Keratinocyte (primary cell): ENCODE results near the gene MED9. TPM values are rescaled to one million over a fixed set of nuclear protein-coding genes. Genes with fewer than 3 reads are reported as not detected.

ENCODE experiments used
- DNase-seq: peaks from one replicate; pipeline ENCODE4 v3.0.0-alpha.2; 2011; ENCODE audit warnings: low read depth, missing footprints, low spot score
- FAIRE-seq: peaks from 2 replicates; lab custom pipeline; 2011; peaks lifted over from hg19 to GRCh38; lab: Jason Lieb, UNC
- H2AFZ ChIP-seq: 2 replicates; pipeline ENCODE4 v1.6.0; 2012; ENCODE audit warnings: low read length, control low read depth, inconsistent platforms; ENCODE audit not compliant: control insufficient read depth
- H3K27ac ChIP-seq: 2 replicates; pipeline ENCODE4 v1.5.1; 2011; ENCODE audit warnings: low read length; ENCODE audit not compliant: control insufficient read depth, insufficient read depth
- H3K27me3 ChIP-seq: 3 replicates; pipeline ENCODE4 v1.6.0; 2011; ENCODE audit warnings: low read length; ENCODE audit not compliant: control insufficient read depth, insufficient read depth; ENCODE audit errors: extremely low read depth
- H3K36me3 ChIP-seq, 2 experiments: 2 replicates in 1 of 2; 3 replicates in 1 of 2; pipeline ENCODE4 v1.5.1; 2011; ENCODE audit warnings: low read length in 2 of 2, mild to moderate bottlenecking in 1 of 2; ENCODE audit not compliant: control insufficient read depth in 2 of 2, insufficient read depth in 2 of 2; ENCODE audit errors: extremely low read depth in 1 of 2
- H3K4me1 ChIP-seq: 3 replicates; pipeline ENCODE4 v1.5.1; 2011; ENCODE audit warnings: low read length; ENCODE audit not compliant: control insufficient read depth, insufficient read depth; ENCODE audit errors: extremely low read depth
- H3K4me2 ChIP-seq: 3 replicates; pipeline ENCODE4 v1.6.0; 2011; ENCODE audit warnings: low read depth, low read length; ENCODE audit not compliant: control insufficient read depth, insufficient read depth; ENCODE audit errors: extremely low read depth
- H3K4me3 ChIP-seq, 3 experiments: fragments of 200-600 bp in 1 of 3; sonication (generic) in 1 of 3; 2 replicates in 2 of 3; 3 replicates in 1 of 3; pipeline ENCODE4 v1.5.1; 2011 to 2016; ENCODE audit warnings: low read length in 3 of 3, mild to moderate bottlenecking in 3 of 3, control low read depth in 2 of 3, inconsistent platforms in 1 of 3, low read depth in 1 of 3, mixed read lengths in 1 of 3, mixed run types in 1 of 3, moderate library complexity in 1 of 3; ENCODE audit not compliant: control insufficient read depth in 2 of 3, insufficient read depth in 2 of 3; ENCODE audit errors: extremely low read depth in 1 of 3
- H3K79me2 ChIP-seq: 2 replicates; pipeline ENCODE4 v1.6.0; 2012; ENCODE audit warnings: low read length; ENCODE audit not compliant: control insufficient read depth, insufficient read depth
- H3K9ac ChIP-seq: 3 replicates; pipeline ENCODE4 v1.6.0; 2011; ENCODE audit warnings: low read length; ENCODE audit not compliant: control insufficient read depth, insufficient read depth; ENCODE audit errors: extremely low read depth
- H3K9me1 ChIP-seq: 3 replicates; pipeline ENCODE4 v1.6.0; 2011; ENCODE audit warnings: low read length; ENCODE audit not compliant: control insufficient read depth, insufficient read depth; ENCODE audit errors: extremely low read depth
- H3K9me3 ChIP-seq: 2 replicates; pipeline ENCODE4 v1.5.1; 2012; ENCODE audit warnings: low read depth, low read length; ENCODE audit not compliant: control insufficient read depth
- H4K20me1 ChIP-seq: 3 replicates; pipeline ENCODE4 v1.6.0; 2011; ENCODE audit warnings: low read length; ENCODE audit not compliant: control insufficient read depth, insufficient read depth; ENCODE audit errors: extremely low read depth
- EZH2 ChIP-seq: IDR thresholded peaks from one replicate; pipeline ENCODE4 v1.6.1; 2012; ENCODE audit warnings: inconsistent platforms, mild to moderate bottlenecking, low read length, moderate library complexity
- dilution Hi-C: fragments of 300-500 bp; cut with MboI; formaldehyde crosslinking; loops from one replicate; pipeline ENCODE4 v1.7.0; 2020; ENCODE audit warnings: low sequenced_read_pairs; ENCODE audit not compliant: extremely low pct_ligation_motif_present
- polyA plus RNA-seq, 5 experiments: library from polyadenylated mRNA; depleted of rRNA in 3 of 5; stranded (reverse) in 3 of 5; stranded (forward) in 1 of 5; unstranded in 1 of 5; fragments of >200 nt; gene quantifications; 1 replicate in 1 of 5; 2 replicates in 3 of 5; 3 replicates in 1 of 5; pipeline versions ENCODE4 v1.2.1 to v1.2.3, GENCODE V29; 2011 to 2012; ENCODE audit warnings: missing spikeins in 2 of 5, low read depth in 1 of 5, low replicate concordance in 1 of 5
- TF ChIP-seq, protein P1 (sequence below), 3 experiments: IDR thresholded peaks in 1 of 3; conservative IDR thresholded peaks in 1 of 3; optimal IDR thresholded peaks in 1 of 3; 2 replicates in 2 of 3; 3 replicates in 1 of 3; pipeline versions ENCODE3 to v1.5.1; 2011; ENCODE audit warnings: low read length in 3 of 3, mild to moderate bottlenecking in 3 of 3, moderate library complexity in 2 of 3, control low read depth in 1 of 3, inconsistent platforms in 1 of 3; ENCODE audit not compliant: insufficient read depth in 2 of 3; ENCODE audit errors: extremely low read depth in 1 of 3

Gene MED9
- polyA plus RNA-seq, 1 donor (not counting 4 experiments of a cell fraction or from before 2014, with no cell fraction given): 6.9 TPM

GRCh38 chr17:17525311-17525710 is 48.5 kb downstream of the MED9 start:
- H3K4me1 ChIP-seq: no peaks in the 10 kb centered on the region
- no peaks in the 10 kb centered on the region for H3K27me3 ChIP-seq
- no peak overlapping the region for H3K27ac ChIP-seq
- no peak overlapping the region for H3K9ac ChIP-seq
- peaks cover 6% of the 10 kb centered on the region for H4K20me1 ChIP-seq
- no peak overlapping the region for H3K4me2 ChIP-seq
- no peak for FAIRE-seq
- H3K36me3 ChIP-seq: no peaks in the 10 kb centered on the region
- no peak overlapping the region for H2AFZ ChIP-seq
- H3K79me2 ChIP-seq: no peaks in the 10 kb centered on the region
- dilution Hi-C loops: no loop called here
- H3K9me3 ChIP-seq: no peaks in the 10 kb centered on the region
- H3K9me1 ChIP-seq: no peaks in the 10 kb centered on the region
- no peak overlapping the region for H3K4me3 ChIP-seq
- DNase-seq: no peak
- TF ChIP-seq, protein P1, sequence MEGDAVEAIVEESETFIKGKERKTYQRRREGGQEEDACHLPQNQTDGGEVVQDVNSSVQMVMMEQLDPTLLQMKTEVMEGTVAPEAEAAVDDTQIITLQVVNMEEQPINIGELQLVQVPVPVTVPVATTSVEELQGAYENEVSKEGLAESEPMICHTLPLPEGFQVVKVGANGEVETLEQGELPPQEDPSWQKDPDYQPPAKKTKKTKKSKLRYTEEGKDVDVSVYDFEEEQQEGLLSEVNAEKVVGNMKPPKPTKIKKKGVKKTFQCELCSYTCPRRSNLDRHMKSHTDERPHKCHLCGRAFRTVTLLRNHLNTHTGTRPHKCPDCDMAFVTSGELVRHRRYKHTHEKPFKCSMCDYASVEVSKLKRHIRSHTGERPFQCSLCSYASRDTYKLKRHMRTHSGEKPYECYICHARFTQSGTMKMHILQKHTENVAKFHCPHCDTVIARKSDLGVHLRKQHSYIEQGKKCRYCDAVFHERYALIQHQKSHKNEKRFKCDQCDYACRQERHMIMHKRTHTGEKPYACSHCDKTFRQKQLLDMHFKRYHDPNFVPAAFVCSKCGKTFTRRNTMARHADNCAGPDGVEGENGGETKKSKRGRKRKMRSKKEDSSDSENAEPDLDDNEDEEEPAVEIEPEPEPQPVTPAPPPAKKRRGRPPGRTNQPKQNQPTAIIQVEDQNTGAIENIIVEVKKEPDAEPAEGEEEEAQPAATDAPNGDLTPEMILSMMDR (optimal IDR thresholded peaks at IDR 0.05 in 1 of 3, IDR thresholded peaks at IDR 0.05 in 1 of 3, conservative IDR thresholded peaks at IDR 0.05 in 1 of 3; ENCODE audit: extremely low read depth in 1 of 3, insufficient read depth in 2 of 3, low read length in 3 of 3): no peak
- TF ChIP-seq EZH2: no peak

DNA sequence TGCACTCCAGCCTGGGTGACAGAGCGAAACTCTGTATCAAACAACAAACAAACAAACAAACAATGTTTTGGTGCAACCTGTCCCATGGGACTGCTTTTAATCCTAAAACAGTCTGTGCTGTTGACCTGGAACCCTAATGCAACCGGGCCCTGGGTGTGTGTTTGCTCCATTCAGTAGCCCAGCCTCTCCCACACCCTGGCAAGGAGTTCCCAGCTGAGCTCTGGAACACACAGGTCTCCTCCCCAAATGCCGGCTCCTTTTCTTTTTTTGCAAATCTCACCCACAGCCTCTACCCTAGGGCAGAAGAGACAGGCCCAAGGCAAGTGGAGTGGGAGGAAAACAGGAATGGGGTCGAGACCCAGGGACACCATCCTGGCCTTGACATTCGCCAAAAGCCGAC is 49.2 kb downstream of the MED9 start:
- peaks cover 4% of the 10 kb centered on the region for H4K20me1 ChIP-seq
- H3K27me3 ChIP-seq: no peaks in the 10 kb centered on the region
- H3K4me2 ChIP-seq: no peak overlapping the region
- H3K36me3 ChIP-seq: no peaks in the 10 kb centered on the region
- FAIRE-seq: no peak
- H3K4me3 ChIP-seq: no peak overlapping the region
- H3K9me3 ChIP-seq: no peaks in the 10 kb centered on the region
- no peaks in the 10 kb centered on the region for H3K9me1 ChIP-seq
- H2AFZ ChIP-seq: no peak overlapping the region
- no peak for TF ChIP-seq EZH2
- TF ChIP-seq, protein P1 (optimal IDR thresholded peaks at IDR 0.05 in 1 of 3, IDR thresholded peaks at IDR 0.05 in 1 of 3, conservative IDR thresholded peaks at IDR 0.05 in 1 of 3; ENCODE audit: extremely low read depth in 1 of 3, insufficient read depth in 2 of 3, low read length in 3 of 3): no peak
- H3K79me2 ChIP-seq: no peaks in the 10 kb centered on the region
- no peak overlapping the region for H3K9ac ChIP-seq
- no peak for DNase-seq
- dilution Hi-C loops: no loop called here
- no peaks in the 10 kb centered on the region for H3K4me1 ChIP-seq
- H3K27ac ChIP-seq: no peak overlapping the region
